Dermis microvascular lymphatic vessel endothelial cell (primary cell): ENCODE measurements around the gene KRTDAP. TPM values are rescaled to one million over a fixed set of nuclear protein-coding genes. Genes with fewer than 3 reads are reported as not detected.

Source experiments
- DNase-seq, 2 donors: peaks; one replicate each; pipeline versions ENCODE4 v3.0.0 to v3.0.0-alpha.2; 2010; ENCODE audit warnings: low read depth in 2 of 2
- total RNA-seq: library from RNA; depleted of rRNA; stranded (reverse); fragments of >200 nt; gene quantifications from 2 replicates; pipeline ENCODE4 v1.2.1, GENCODE V29; 2014

KRTDAP gene, protein sequence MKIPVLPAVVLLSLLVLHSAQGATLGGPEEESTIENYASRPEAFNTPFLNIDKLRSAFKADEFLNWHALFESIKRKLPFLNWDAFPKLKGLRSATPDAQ
- not detected in 2 replicates for total RNA-seq

DNA sequence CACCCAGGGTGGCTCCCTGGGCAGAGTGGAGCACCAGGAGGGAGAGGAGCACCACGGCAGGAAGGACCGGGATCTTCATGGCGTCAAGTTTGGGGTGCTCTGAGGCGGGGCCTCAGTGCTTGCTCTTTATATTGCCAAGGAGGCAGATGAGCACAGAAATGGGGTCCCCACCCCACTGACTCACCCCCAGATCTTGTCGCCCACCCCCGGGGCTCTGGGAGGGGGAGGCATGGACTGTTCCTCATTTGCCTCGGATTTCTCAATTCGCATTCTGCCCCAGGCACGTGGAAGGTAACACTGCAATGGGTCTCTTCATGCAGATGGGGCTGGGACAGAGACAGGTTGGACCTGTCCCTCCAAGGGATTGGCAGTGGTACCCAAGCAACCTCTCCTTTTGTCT, at the start of gene KRTDAP:
TSS of gene KRTDAP (minus strand) at position 101 of the 400 bp plus-strand sequence. CDS start at position 79, 22 bp downstream.
- DNase-seq = no peak

- DNase-seq = no peak
These were observed 49.6 kb upstream of the KRTDAP start for GRCh38 chr19:35539850-35540249.

DNA sequence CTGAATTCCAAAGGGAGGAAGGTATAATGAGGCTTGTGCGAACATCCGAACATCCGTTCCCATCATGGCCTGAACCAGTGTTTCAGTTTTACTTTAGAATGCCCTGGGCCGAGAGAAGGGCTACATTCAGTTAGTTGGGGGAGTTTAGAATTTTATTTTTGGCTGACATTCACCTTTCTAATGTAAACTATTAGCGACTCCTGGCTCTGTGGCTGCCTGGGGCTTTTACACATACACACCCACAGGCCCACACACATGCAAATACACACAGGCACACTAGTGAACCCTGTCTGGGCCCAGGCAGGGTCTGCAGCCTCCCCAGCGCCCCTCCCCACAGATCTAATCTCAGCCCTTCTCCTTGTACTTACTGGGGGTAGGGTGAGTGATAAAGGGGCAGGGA, 49.0 kb upstream of the KRTDAP start:
- no peak for DNase-seq

- DNase-seq = no peak
These were observed 44.7 kb upstream of the KRTDAP start for GRCh38 chr19:35534803-35535480.

DNA sequence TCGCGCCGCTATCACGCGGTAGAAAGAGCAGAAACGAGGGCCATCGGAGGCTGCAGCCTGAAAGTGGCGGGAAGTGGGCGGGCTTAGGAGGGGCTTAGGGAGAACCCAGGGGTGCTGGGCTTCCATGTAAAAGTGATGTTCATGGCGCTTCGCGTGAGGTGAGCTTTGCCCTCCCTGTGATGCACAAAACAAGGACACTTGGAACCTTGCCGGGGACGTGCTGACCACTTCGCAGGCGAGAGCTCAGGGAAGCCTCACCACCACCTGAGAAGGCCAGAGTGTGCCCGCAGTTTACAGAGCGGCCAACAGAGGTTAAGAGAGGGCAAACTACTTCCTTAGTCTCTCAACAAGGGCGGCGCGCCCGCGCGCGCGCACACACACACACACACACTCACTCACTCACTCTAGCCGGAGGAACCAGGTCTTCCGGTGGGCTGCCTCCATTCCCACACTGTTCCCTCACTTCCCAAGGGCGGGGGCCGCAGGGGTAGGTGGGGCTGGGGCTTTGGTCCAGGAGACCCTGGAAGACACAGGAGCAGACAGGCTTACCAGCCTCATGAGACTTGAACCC, 43.6 kb upstream of the KRTDAP start:
- DNase-seq = no peak

GRCh38 chr19:35533201-35533821, 43.0 kb upstream of the KRTDAP start, which contains the start of gene GAPDHS:
GAPDHS (plus strand) TSS chr19:35533456; CDS start chr19:35533528, 72 bp downstream.
- DNase-seq = no peak

DNA sequence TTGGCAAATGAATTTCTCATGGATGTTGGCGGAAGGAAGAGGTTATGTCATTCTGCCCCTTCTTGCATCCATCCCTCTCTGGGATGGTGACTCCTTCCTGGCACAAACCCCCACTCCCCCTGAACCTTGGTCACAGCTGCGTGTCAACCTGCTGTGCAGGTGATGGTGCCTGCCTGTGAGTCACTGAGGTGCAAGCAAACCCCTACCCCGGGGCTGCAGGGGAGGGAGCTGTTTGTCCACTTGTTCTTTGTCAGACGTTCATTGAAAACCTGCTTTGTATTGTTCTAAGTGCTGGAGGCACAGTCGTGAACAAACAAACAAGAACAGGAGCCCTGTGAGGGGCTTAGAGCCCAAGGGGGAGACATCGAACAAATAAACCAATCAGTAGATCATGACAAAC, 41.0 kb upstream of the KRTDAP start:
- DNase-seq = no peak

DNA sequence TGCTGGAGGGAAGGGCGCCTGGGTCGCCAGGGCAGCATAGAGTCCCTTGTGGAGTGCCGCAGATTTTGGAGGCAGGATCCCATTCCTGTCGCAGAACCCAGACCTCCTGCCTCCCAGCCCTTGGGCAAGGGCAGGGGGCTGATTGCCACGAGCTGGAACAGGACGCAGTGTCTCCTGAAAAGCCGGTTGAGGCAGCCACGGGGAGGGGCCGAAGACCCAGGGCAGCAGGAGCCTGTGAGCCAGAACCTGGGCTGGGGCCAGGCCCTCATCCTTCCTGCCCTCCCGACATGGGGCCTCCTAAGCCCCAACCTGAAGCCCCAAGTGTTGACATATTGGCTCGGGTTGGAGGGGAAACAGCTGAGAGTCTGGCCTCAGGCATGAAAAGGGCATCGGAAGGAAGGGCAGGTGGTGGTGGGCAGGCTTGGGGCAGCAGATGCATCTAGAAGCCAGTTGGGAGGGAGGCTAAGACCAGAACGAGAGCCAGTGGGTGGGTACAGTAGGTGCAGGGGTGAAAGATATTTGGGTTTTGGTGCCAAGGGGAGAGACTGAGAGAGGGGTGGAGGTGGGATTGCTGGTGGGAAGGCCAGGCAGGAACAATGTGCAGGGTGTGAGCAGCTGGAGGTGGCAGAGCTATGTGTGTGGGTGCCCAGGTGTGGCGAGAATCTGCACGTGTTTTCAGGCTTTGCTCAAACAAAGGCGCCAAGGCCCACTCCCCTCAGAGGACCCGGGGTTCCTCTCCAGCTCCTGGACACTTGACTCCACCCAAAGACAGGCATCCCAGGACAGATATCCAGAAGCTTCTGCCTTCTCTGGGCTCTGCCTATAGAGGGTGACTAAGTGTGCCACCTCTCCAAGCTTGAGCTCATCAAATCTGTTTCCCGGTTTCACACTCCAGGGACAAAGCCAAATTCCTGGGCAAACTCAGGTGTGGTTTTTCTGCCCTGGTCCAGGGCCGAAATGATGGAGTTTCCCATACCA, 39.3 kb upstream of the KRTDAP start:
- DNase-seq = no peak

- no peak for DNase-seq
These were observed 38.2 kb upstream of the KRTDAP start, which contains the start of gene SBSN for GRCh38 chr19:35528218-35529038. SBSN (minus strand) TSS chr19:35528311; CDS start chr19:35528281, 30 bp downstream.

DNA sequence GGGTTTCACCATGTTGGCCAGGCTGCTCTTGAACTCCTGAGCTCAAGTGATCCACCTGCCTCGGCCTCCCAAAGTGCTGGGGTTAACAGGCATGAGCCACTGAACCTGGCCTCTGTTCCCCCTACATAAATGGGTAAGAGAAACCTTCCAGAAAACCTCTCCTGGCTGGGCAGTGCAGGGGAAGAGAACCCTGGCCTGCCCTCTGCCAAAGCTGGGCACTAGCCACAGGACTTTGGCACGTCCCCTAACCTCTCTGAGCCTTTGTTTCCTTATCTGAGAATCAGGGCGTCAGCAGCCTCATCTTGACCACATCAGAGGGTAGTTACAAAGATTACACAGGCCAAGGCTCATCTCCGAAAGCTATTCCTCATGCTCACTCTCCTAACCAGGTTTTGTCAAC, 35.6 kb upstream of the KRTDAP start:
- DNase-seq = no peak

- no peak for DNase-seq
These were observed 34.0 kb upstream of the KRTDAP start for GRCh38 chr19:35524181-35524837.

- no peak for DNase-seq
These were observed 32.6 kb upstream of the KRTDAP start for GRCh38 chr19:35522745-35523327.

- DNase-seq = no peak
These were observed 31.0 kb upstream of the KRTDAP start for GRCh38 chr19:35521124-35521743.

GRCh38 chr19:35519291-35519690, 29.0 kb upstream of the KRTDAP start:
- no peak for DNase-seq

GRCh38 chr19:35518313-35518712, 28.0 kb upstream of the KRTDAP start:
- DNase-seq = no peak

DNA sequence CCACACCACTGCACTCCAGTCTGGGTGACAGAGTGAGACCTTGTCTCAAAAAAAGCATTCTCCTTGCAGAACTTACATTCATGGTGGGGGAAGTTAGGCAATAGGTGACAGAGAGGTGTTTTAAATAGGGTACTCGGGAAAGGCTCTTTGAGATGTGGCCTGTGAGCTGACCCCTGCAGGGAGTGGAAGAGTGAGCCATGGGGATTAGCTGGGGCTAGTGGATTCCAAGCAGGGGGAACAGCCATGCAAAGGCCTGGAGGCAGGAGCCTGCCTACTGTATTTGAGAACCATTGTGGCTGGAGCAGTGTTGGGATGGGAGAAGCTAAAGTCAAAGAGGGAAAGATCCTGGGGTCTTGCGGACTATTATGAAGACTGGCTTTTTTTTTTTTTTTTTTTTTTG, 27.1 kb upstream of the KRTDAP start:
- DNase-seq = no peak

DNA sequence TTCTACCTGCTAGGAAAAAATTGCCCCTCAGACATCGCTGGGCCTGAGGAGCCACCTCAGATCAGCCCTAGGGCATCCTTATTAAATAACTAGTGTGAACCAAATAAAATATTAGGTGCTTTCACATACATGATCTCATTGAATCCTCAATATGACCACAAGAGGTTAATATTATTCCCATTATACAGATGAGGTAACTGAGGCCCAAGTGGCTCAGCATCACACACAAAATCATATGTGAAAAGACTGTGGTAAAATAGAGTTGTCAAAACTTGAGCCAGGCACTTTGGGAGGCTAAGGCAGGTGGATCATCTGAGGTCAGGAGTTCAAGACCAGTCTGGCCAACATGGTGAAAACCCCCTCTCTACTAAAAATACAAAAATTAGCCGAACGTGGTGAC, 26.0 kb upstream of the KRTDAP start:
- no peak for DNase-seq

- no peak for DNase-seq
These were observed 24.1 kb upstream of the KRTDAP start for GRCh38 chr19:35514282-35514809.
